ENCODE results near the gene CRLF2. TPM values are rescaled to one million over a fixed set of nuclear protein-coding genes. Genes with fewer than 3 reads are reported as not detected.
"Not testable (repeated sequence)": the region's sequence is repeated elsewhere in the genome, so short reads cannot be mapped to it uniquely, and the experiment has no call there.

The CRLF2 gene
- total RNA-seq, 2 donors from 2014 or later, result 0.12 TPM; not detected in 1

- ATAC-seq; intact Hi-C loops (cut with DNase I); DNase-seq: not testable (repeated sequence)
Observed at GRCh38 chrX:1174609-1175545, 37.6 kb downstream of the CRLF2 start.

- intact Hi-C loops (cut with DNase I); DNase-seq; ATAC-seq: not testable (repeated sequence)
Observed at GRCh38 chrX:1173435-1173834, 39.0 kb downstream of the CRLF2 start.

DNA sequence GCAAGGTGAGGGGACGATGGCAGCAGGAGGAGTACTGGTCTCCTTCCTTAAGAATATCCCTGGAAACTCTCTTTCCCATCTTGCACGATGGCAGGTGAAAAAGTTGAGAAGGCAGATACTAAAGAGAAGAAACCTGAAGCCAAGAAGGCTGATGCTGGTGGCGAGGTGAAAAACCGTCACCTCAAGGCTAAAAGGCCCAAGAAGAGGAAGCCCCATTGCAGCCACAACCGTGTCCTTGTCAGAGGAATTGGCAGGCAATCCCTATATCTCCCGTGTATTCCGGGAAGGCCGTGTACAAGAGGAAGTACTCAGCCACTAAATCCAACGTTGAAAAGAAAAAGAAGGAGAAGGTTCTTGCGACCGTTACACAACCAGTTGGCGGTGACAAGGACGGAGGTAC is 40.0 kb downstream of the CRLF2 start:
- intact Hi-C loops (cut with DNase I), result no loop called here
- no peak for DNase-seq
- no peak for ATAC-seq

GRCh38 chrX:1171915-1172314 is 40.5 kb downstream of the CRLF2 start:
- DNase-seq; intact Hi-C loops (cut with DNase I); ATAC-seq: not testable (repeated sequence)

DNA sequence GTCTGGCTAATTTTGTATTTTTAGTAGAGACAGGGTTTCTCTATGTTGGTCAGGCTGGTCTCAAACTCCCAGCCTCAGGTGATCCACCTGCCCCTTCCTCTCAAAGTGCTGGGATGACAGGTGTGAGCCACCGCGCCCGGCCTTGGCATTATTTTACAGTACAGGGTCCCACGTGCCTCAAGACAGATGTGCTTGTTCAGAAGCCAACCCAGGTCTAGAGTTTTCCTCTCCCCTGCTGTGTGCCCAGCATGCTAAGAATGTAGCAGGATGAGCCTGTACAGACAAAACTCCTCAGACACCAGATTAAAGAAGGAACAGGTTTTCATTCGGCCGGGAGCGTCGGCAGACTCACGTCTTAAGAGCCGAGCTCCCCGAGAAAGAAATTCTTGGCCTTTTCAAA is 42.2 kb downstream of the CRLF2 start:
- intact Hi-C loops (cut with DNase I), result no loop called here
- ATAC-seq, result no peak
- DNase-seq, result no peak

DNA sequence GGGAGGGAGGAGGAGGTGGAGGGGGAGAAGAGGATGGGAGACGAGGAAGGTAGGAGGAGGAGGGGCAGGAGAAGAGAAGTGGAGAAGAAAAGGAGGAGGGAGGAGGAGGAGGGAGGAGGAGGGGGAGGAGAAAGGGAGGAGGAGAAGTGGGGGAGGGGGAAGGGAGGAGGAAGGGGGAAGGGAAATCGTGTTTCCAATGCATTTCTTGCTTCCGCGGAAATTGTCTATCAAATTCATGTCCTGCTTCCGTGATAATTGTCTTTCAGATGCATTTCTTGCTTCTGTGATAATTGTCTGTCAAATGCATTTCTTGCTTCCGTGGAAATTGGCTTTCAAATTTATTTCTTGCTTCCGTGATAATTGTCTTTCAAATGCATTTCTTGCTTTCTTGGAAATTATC is 43.3 kb downstream of the CRLF2 start:
- intact Hi-C loops (cut with DNase I), result no loop called here
- ATAC-seq (no peak), DNase-seq (no peak)

DNA sequence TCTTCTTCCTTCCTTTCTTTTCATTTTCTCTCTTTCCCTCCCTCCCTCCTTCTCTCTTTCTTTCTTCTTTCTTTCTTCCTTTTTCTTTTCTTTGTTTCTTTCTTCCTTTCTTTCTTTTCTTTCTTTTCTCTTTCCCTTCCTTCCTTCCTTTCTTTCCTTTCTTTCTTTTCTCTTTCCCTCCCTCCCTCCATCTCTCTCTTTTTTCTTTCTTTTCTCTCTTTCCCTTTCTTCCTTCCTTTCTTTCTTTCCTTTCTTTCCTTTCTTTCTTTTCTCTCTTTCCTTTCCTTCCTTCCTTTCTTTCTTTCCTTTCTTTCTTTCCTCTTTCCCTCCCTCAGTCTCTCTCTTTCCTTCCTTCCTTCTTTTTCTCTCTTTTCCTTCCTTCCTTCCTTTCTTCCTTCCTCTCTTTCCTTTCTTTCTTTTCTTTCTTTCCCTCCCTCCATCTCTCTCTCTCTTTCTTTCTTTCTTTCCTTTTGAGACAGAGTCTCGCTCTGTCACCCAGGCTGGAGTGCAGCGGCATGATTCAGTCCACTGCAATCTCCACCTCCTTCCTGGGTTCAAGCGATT is 44.4 kb downstream of the CRLF2 start:
- intact Hi-C loops (cut with DNase I), result no loop called here
- ATAC-seq, result no peak
- DNase-seq, result no peak

GRCh38 chrX:1167466-1167865 is 45.0 kb downstream of the CRLF2 start:
- intact Hi-C loops (cut with DNase I), result no loop called here
- DNase-seq (no peak), ATAC-seq (no peak)

GRCh38 chrX:1165535-1166196 is 46.8 kb downstream of the CRLF2 start:
- DNase-seq (no peak), ATAC-seq (no peak)
- intact Hi-C loops (cut with DNase I), result no loop called here

GRCh38 chrX:1164322-1165288 is 47.8 kb downstream of the CRLF2 start:
- intact Hi-C loops (cut with DNase I), result no loop called here
- ATAC-seq (no peak), DNase-seq (peak; percentile 31)

DNA sequence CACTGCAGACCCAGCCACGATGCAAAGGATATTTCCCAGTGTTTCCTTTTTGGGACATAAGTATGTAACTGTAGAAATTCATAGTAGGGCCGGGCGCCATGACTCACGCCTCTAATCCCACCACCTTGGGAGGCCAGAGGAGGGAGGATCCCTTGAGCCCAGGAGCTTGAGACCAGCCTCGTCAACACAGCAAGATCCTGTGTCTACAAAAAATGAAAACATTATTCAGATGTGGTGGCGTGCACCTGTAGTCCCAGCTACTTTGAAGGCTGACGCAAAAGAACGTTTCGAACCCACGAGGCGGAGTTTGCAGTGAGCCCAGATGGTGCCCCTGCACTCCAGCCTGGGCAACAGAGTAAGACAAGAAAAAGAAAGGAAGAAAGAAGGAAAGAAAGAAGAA is 49.2 kb downstream of the CRLF2 start:
- no peak for DNase-seq
- no peak for ATAC-seq
- intact Hi-C loops (cut with DNase I), result no loop called here

DNA sequence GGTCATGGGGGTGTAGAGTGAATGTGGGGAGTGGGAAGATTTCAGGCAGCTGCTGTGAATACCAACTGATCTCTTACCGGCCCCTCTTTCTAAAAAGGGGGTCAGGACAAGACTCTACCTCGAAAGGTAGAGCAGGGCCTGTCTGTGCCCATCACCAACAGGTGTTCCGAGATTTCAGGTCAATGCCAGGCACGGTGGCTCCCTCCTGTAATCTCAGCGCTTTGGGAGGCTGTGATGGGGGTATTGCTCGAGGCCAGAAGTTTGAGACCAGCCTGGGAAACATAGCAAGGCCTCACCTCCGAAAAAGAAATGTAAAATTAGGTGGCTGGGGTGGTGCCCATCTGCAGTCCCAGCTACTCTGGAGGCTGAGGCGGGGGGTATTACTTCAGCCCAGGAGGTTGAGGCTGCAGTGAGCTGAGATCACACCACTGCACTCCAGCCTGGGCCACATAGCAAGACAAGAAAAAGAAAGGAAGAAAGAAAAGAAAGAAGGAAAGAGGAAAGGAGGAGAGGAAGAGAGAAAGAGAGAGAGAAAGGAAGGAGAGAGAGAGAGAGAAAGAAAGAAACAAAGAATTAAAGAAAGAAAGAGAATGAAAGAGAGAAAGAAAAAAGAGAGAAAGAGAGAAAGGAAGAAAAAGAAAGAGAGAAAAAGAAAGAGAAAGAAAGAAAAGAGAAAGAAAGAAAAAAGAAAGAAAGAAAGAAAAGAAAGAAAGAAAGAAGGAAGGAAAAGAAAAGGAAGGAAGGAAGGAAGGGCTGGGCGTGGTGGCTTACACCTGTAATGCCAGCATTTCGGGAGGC is 50.1 kb downstream of the CRLF2 start:
- DNase-seq, result no peak
- intact Hi-C loops (cut with DNase I), result no loop called here
- ATAC-seq, result no peak

GRCh38 chrX:1159548-1159947 is 52.9 kb downstream of the CRLF2 start:
- no peak for DNase-seq
- intact Hi-C loops (cut with DNase I), result no loop called here
- no peak for ATAC-seq

DNA sequence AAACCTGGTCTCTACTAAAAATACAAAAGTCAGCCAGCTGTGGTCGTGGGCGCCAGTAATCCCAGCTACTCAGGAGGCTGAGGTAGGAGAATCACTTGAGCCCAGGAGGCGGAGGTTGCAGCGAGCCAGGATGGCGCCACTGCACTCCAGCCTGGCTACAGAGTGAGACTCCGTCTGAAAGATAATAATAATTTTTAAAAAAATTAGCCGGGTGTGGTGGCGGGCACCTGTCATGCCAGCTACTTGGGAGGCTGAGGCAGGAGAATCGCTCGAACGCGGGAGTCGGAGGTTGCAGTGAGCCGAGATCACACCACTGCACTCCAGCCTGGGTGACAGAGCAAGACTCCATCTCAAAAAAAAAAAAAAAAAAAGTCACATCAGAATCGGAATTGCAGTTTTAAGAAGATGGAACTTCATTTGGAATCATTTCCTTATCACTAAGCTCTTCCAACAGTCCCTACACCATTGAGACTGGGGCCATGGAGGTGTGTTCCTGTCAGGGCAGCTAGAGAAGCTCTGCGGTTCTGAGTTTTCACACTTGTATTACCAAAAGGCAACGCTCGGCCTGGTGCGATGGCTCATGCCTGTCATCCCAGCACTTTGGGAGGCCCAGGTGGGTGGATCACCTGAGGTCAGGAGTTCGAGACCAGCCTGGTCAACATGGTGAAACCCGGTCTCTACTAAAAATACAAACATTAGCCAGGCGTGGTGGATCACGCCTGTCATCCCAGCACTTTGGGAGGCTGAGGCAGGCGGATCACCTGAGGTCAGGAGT is 55.6 kb downstream of the CRLF2 start:
- ATAC-seq; intact Hi-C loops (cut with DNase I); DNase-seq: not testable (repeated sequence)

DNA sequence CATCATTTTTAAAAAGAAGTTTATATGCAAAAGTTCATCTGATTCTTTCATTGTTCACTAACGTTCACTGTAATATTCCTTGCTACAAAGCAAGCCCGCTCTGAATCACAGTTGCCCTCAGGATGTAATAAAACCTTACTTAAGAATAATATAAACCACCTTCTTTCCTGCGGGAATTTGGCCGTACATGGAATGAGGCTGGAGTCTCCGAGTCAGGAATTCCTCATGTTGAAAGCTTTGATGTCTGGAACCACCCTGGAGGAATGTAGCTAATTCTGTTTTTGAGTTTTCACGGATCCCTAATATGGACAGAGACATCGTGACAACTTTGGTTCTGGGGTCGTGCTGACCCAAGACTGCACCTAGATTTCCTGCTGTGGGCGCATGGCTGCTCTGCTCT is 58.5 kb downstream of the CRLF2 start:
- intact Hi-C loops (cut with DNase I), result no loop called here
- ATAC-seq, result no peak
- DNase-seq, result no peak

GRCh38 chrX:1152090-1152489 is 60.4 kb downstream of the CRLF2 start:
- no peak for DNase-seq
- intact Hi-C loops (cut with DNase I), result no loop called here
- no peak for ATAC-seq

DNA sequence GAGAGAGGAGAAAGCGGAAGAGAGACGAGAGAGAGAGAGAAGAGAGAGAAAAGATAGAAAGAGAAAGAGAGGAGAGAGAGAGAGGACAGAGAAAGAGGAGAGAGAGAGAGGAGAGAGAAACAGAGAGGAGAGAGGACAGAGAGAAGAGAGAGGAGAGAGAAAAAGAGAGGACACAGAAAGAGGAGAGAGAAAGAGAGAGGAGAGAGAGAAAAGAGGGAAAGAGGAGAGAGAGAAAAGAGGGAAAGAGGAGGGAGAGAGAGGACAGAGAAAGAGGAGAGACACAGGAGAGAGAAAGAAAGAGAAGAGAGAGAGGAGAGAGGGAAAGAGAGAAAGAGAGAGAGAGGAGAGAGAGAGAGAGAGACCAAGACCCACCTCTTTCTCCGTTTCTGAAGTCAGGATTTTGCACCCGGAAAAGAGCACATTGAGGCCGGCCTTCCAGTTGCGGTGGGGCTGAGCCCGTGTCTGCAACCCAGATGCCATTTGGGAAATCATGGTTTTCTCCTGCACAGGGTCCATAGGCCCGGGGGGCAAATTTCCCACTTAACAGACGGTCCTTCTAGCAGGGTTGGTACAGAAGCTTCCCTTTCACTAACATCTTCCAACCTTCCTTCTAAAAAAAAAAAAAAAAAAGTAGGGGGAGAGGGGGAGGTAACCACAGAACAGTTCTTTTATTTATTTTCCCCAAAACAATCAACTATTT is 60.9 kb downstream of the CRLF2 start:
- DNase-seq (no peak), ATAC-seq (no peak)
- intact Hi-C loops (cut with DNase I), result no loop called here

Measured in left cardiac atrium (tissue), 4 donors.